ENCODE data around the gene ENAH.

DNA sequence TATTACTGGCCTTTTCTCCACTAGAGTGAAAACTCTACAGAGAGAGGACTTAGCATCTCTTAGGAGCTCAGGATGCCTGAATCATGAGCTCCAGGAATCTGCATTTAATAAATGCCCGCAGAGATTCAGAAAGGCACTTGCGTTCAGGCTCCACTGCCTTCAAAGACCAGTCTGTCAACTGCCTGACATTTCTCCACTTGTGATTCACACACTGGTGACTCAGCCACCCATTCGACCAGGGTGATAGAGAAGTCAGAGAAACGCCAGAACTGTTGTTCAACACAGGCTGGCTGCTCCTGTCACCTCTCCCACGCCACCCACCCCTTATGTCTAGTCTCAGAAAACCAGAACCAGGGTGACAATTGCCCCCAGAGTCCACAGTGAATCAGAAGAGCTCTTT lies 198.2 kb downstream of the ENAH start:
- TF ChIP-seq, protein P1, sequence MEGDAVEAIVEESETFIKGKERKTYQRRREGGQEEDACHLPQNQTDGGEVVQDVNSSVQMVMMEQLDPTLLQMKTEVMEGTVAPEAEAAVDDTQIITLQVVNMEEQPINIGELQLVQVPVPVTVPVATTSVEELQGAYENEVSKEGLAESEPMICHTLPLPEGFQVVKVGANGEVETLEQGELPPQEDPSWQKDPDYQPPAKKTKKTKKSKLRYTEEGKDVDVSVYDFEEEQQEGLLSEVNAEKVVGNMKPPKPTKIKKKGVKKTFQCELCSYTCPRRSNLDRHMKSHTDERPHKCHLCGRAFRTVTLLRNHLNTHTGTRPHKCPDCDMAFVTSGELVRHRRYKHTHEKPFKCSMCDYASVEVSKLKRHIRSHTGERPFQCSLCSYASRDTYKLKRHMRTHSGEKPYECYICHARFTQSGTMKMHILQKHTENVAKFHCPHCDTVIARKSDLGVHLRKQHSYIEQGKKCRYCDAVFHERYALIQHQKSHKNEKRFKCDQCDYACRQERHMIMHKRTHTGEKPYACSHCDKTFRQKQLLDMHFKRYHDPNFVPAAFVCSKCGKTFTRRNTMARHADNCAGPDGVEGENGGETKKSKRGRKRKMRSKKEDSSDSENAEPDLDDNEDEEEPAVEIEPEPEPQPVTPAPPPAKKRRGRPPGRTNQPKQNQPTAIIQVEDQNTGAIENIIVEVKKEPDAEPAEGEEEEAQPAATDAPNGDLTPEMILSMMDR (IDR thresholded peaks at IDR 0.05), result no peak
- TF ChIP-seq POLR2A (IDR thresholded peaks at IDR 0.05), result no peak

Data from esophagus squamous epithelium (tissue), 4 donors.